Measurements from ENCODE around the gene M1AP.

M1AP gene

DNA sequence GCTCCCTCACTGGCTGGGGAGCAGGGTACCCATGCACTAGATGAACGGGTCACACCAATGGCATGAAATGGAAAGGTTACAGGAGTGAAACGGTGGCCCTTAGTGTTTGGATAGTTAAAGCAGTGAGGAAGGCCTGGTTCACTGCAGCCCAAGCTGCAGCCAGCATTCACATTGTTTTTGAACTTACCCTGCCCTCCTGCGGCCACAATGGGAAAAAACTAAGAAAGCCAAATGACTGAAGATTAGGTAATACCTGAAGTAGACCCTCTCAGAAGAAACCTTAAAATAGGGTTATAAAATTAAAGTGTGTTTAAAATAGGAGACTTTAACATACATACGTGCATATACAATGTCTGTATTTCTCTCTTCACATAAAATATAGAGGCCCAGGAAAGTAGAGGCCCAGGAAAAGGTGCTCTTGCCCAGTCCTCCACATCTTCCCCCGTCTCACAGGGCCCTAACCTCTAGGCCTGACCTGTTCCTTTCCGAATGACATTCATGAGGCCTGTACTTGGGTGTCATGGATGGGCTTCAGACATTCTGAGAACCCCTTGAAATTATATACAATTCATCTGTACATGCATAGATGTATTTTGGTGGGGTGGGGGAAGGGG lies 60.4 kb downstream of the M1AP start:
- Mint-ChIP-seq H3K9me3 (no peaks in the 10 kb centered on the region), H3K4me3 (no peak overlapping the region), H3K27ac (no peak overlapping the region), H3K4me1 (peaks cover 24% of the 10 kb centered on the region), H3K27me3 (peaks cover 14% of the 10 kb centered on the region), H3K36me3 (no peaks in the 10 kb centered on the region)
- ATAC-seq: peak; percentile 85

GRCh38 chr2:74585406-74586185 lies 62.5 kb downstream of the M1AP start:
- ATAC-seq: no peak
- Mint-ChIP-seq H3K4me1 (peaks cover 24% of the 10 kb centered on the region), H3K27ac (peak overlapping the region; percentile 3), H3K27me3 (no peaks in the 10 kb centered on the region), H3K36me3 (no peaks in the 10 kb centered on the region), H3K4me3 (peak overlapping the region; percentile 32), H3K9me3 (no peaks in the 10 kb centered on the region)

DNA sequence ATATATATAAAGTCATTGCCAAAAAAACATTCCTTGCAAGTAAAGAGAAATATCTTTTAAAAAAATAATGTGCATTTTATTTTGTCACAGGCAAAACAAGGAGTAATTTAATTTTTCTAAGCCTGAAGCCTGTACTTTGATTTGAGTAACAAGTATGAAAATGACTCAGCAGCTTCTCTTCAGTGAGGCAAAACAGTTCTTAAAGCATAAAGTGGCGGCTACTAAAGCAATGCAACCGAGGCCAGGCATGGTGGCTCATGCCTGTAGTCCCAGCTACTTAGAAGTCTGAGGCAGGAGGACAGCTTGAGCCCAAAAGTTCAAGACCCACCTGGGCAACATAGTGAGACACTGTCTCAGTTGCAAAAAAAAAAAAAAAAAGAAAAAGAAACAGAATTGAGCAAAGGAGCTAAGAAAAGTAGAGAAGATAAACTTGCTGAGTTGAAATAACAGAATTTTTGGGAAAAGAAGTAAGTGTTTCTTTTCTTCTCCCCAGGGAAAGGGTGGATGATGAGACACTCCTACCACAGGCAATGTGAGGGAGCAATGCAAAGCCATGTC lies 64.0 kb downstream of the M1AP start:
- H3K4me1 Mint-ChIP-seq: peaks cover 24% of the 10 kb centered on the region
- peak; percentile 59 for ATAC-seq
- H3K27me3 Mint-ChIP-seq: no peaks in the 10 kb centered on the region
- no peaks in the 10 kb centered on the region for H3K9me3 Mint-ChIP-seq
- peak overlapping the region; percentile 35 for H3K4me3 Mint-ChIP-seq
- H3K27ac Mint-ChIP-seq: peak overlapping the region; percentile 60
- no peaks in the 10 kb centered on the region for H3K36me3 Mint-ChIP-seq

- H3K36me3 Mint-ChIP-seq: no peaks in the 10 kb centered on the region
- H3K4me1 Mint-ChIP-seq: peaks cover 24% of the 10 kb centered on the region
- no peaks in the 10 kb centered on the region for H3K9me3 Mint-ChIP-seq
- H3K27ac Mint-ChIP-seq: no peak overlapping the region
- no peak for ATAC-seq
- H3K27me3 Mint-ChIP-seq: no peaks in the 10 kb centered on the region
- no peak overlapping the region for H3K4me3 Mint-ChIP-seq
Observed at GRCh38 chr2:74583504-74583903, 64.6 kb downstream of the M1AP start.

GRCh38 chr2:74582184-74582583 lies 65.9 kb downstream of the M1AP start:
- H3K4me1 Mint-ChIP-seq: peaks cover 26% of the 10 kb centered on the region
- ATAC-seq: no peak
- H3K36me3 Mint-ChIP-seq: no peaks in the 10 kb centered on the region
- no peaks in the 10 kb centered on the region for H3K27me3 Mint-ChIP-seq
- no peak overlapping the region for H3K27ac Mint-ChIP-seq
- H3K4me3 Mint-ChIP-seq: no peak overlapping the region
- H3K9me3 Mint-ChIP-seq: no peaks in the 10 kb centered on the region

GRCh38 chr2:74581463-74581862 lies 66.7 kb downstream of the M1AP start:
- H3K27ac Mint-ChIP-seq: no peak overlapping the region
- H3K4me1 Mint-ChIP-seq: peaks cover 33% of the 10 kb centered on the region
- ATAC-seq: no peak
- no peaks in the 10 kb centered on the region for H3K36me3 Mint-ChIP-seq
- no peaks in the 10 kb centered on the region for H3K9me3 Mint-ChIP-seq
- H3K27me3 Mint-ChIP-seq: no peaks in the 10 kb centered on the region
- H3K4me3 Mint-ChIP-seq: no peak overlapping the region

GRCh38 chr2:74578408-74578807 lies 69.7 kb downstream of the M1AP start:
- ATAC-seq: no peak
- no peak overlapping the region for H3K4me3 Mint-ChIP-seq
- no peaks in the 10 kb centered on the region for H3K27me3 Mint-ChIP-seq
- H3K27ac Mint-ChIP-seq: peak overlapping the region; percentile 13
- peaks cover 33% of the 10 kb centered on the region for H3K4me1 Mint-ChIP-seq
- no peaks in the 10 kb centered on the region for H3K9me3 Mint-ChIP-seq
- no peaks in the 10 kb centered on the region for H3K36me3 Mint-ChIP-seq

DNA sequence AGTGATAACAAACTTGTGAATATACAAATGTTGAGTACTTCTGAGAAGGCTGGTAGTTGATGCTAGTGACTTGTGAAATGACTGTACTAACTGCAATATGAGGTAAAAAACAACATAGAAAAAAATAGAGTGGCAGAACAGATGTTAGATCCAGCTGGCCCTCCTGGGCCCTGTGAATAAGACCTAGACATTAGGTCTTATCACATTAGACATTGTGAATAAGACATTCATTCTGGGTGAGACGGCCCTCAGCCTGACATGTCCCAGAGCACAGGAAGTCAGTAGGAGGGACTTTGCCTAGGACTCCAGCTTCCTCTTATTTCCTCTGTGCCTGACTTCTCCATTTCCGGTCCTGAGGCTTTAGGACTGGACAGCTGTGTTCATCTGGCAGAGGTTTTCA lies 70.7 kb downstream of the M1AP start:
- ATAC-seq: peak; percentile 68
- Mint-ChIP-seq H3K4me3 (no peak overlapping the region), H3K4me1 (peaks cover 34% of the 10 kb centered on the region), H3K27ac (peak overlapping the region; percentile 69), H3K9me3 (no peaks in the 10 kb centered on the region), H3K36me3 (no peaks in the 10 kb centered on the region), H3K27me3 (no peaks in the 10 kb centered on the region)

DNA sequence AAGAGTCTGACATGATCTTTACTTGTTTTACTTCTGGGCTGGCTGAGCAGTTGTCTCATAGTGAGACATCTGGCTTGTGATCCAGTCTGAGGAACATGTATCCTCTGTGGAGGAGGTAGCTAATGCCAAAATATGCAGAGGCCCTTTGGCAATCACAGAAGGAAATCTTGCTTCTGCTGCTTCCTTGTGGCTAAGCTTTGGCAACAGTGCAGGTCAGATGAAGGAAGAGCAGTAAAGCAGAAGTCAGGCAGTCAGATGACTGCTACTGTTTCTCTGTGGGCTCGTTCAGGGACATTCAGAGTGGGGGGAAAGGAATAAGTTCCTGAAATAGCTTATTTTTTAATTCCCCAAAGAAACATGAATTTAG lies 71.3 kb downstream of the M1AP start:
- peaks cover 34% of the 10 kb centered on the region for H3K4me1 Mint-ChIP-seq
- no peaks in the 10 kb centered on the region for H3K9me3 Mint-ChIP-seq
- H3K36me3 Mint-ChIP-seq: no peaks in the 10 kb centered on the region
- no peaks in the 10 kb centered on the region for H3K27me3 Mint-ChIP-seq
- peak; percentile 56 for ATAC-seq
- H3K27ac Mint-ChIP-seq: peak overlapping the region; percentile 69
- H3K4me3 Mint-ChIP-seq: no peak overlapping the region

DNA sequence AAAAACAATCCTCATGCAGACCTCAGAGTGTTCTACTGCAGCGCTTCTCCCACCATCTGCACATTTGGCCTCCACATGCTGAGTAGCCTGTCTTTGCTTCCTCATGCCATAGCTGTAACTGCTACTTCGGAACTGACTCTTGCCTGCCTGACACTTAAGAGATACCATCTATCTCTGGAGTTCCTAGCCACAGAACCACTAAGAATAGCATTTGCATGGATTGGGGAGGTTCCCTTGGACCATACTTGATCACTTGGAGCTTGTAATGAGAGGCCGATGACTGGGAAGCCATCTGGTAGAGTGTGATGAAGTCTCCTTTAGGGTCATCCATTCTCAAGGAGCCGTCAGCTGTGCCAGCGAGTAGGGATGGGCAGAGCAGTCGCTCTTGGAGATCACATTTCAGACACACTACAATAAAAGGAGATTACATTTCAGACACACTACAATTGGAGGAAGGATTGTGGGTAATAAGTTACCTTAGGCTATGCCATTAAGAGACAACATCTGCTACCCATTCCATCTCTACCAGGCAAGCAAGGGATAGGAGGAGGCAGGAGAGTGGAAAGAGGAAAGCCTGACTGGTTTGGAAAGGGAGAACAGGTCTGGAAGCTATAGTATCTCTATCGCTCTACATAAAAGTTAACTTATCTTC lies 71.8 kb downstream of the M1AP start:
- Mint-ChIP-seq H3K9me3 (no peaks in the 10 kb centered on the region), H3K4me3 (no peak overlapping the region), H3K27ac (peak overlapping the region; percentile 69), H3K36me3 (no peaks in the 10 kb centered on the region), H3K27me3 (no peaks in the 10 kb centered on the region), H3K4me1 (peaks cover 34% of the 10 kb centered on the region)
- no peak for ATAC-seq

- Mint-ChIP-seq H3K9me3 (no peaks in the 10 kb centered on the region), H3K4me1 (peaks cover 34% of the 10 kb centered on the region), H3K36me3 (no peaks in the 10 kb centered on the region), H3K27ac (no peak overlapping the region), H3K27me3 (no peaks in the 10 kb centered on the region), H3K4me3 (no peak overlapping the region)
- no peak for ATAC-seq
Observed at GRCh38 chr2:74575320-74575719, 72.8 kb downstream of the M1AP start.

GRCh38 chr2:74573747-74574562 lies 74.2 kb downstream of the M1AP start:
- Mint-ChIP-seq H3K4me3 (peak overlapping the region; percentile 57), H3K9me3 (no peaks in the 10 kb centered on the region), H3K4me1 (peaks cover 34% of the 10 kb centered on the region), H3K27me3 (no peaks in the 10 kb centered on the region), H3K36me3 (no peaks in the 10 kb centered on the region), H3K27ac (peak overlapping the region; percentile 72)
- ATAC-seq: peak; percentile 69

GRCh38 chr2:74572178-74572925 lies 75.8 kb downstream of the M1AP start:
- Mint-ChIP-seq H3K4me1 (peaks cover 28% of the 10 kb centered on the region), H3K27ac (no peak overlapping the region), H3K4me3 (no peak overlapping the region), H3K36me3 (no peaks in the 10 kb centered on the region), H3K9me3 (no peaks in the 10 kb centered on the region), H3K27me3 (no peaks in the 10 kb centered on the region)
- no peak for ATAC-seq

- H3K9me3 Mint-ChIP-seq: no peaks in the 10 kb centered on the region
- peak; percentile 96 for ATAC-seq
- H3K4me1 Mint-ChIP-seq: peaks cover 24% of the 10 kb centered on the region
- H3K27ac Mint-ChIP-seq: no peak overlapping the region
- no peaks in the 10 kb centered on the region for H3K36me3 Mint-ChIP-seq
- H3K4me3 Mint-ChIP-seq: no peak overlapping the region
- H3K27me3 Mint-ChIP-seq: no peaks in the 10 kb centered on the region
Observed at GRCh38 chr2:74571058-74571457, 77.1 kb downstream of the M1AP start.

All from stimulated activated memory B cell treated with anti-CD40 and anti-IgM and Interleukin-4, amounts not matched to agents 10 μg/mL and 1 μg/mL and 100 μg/mL, for 72 hours (primary cell).